GM12878 (cell line): Measurements from ENCODE around the gene SLIT1. TPM values are rescaled to one million over a fixed set of nuclear protein-coding genes. Genes with fewer than 3 reads are reported as not detected.

Experiments used
- ATAC-seq: fragments of 200-7000 bp; cut with Tn5 transposase; 3 replicates; pipeline ENCODE4 v1.9.1; 2020; ENCODE audit warnings: mild to moderate bottlenecking, moderate library complexity
- BruUV-seq: library from RNA; stranded (reverse); fragments of 400-500 nt; replicated peaks from 2 replicates; lab custom pipeline; 2021; lab: Mats Ljungman, UMichigan
- CTCF ChIA-PET: fragments of 300-600 bp; sonication (Branson Sonifier 250); formaldehyde crosslinking; extraction: SDS; loops from one replicate; lab custom pipeline; 2021; ENCODE audit warnings: inconsistent platforms; lab: Yijun Ruan, JAX
- POLR2A ChIA-PET: fragments of 350-600 bp; formaldehyde crosslinking; extraction: SDS; loops from one replicate; lab custom pipeline; 2021; ENCODE audit warnings: inconsistent platforms; lab: Charles Lee
- RAD21 ChIA-PET: fragments of 300-600 bp; sonication (Branson Sonifier 250); formaldehyde crosslinking; loops from one replicate; lab custom pipeline; 2023; ENCODE audit warnings: antibody characterized with exemption; ENCODE audit not compliant: unreplicated experiment; lab: Charles Lee
- SMC1A ChIA-PET: fragments of 300-600 bp; sonication (Branson Sonifier 250); formaldehyde crosslinking; loops from one replicate; lab custom pipeline; 2023; ENCODE audit not compliant: unreplicated experiment, uncharacterized antibody; lab: Charles Lee
- DNase-seq: peaks from one replicate; pipeline ENCODE4 v3.0.0-alpha.2; 2011; ENCODE audit warnings: low read depth, low spot score
- FAIRE-seq: peaks from 3 replicates; lab custom pipeline; 2011; peaks lifted over from hg19 to GRCh38; lab: Jason Lieb, UNC
- H2AFZ ChIP-seq: 2 replicates; pipeline ENCODE4 v1.6.0; 2011; ENCODE audit warnings: low read depth, low read length, control low read depth; ENCODE audit not compliant: control insufficient read depth
- H3K27ac ChIP-seq: 2 replicates; pipeline ENCODE4 v1.5.1; 2011; ENCODE audit warnings: control low read depth; ENCODE audit not compliant: control insufficient read depth, insufficient read depth
- H3K27me3 ChIP-seq, 2 experiments: replicated peaks in 1 of 2; 2 replicates each; pipeline versions ENCODE4 v1.6.0 to v1.6.1; 2011; ENCODE audit warnings: low read length in 1 of 2; ENCODE audit not compliant: control insufficient read depth in 2 of 2, insufficient read depth in 2 of 2
- H3K36me3 ChIP-seq, 2 experiments: 2 replicates each; pipeline ENCODE4 v1.5.1; 2011; ENCODE audit warnings: low read length in 1 of 2; ENCODE audit not compliant: control insufficient read depth in 2 of 2, insufficient read depth in 2 of 2
- H3K4me1 ChIP-seq: 2 replicates; pipeline ENCODE4 v1.6.1; 2011; ENCODE audit warnings: mild to moderate bottlenecking, low read length, moderate library complexity, mixed read lengths; ENCODE audit not compliant: control insufficient read depth, insufficient read depth
- H3K4me2 ChIP-seq: 2 replicates; pipeline ENCODE4 v1.6.0; 2011; ENCODE audit warnings: control low read depth; ENCODE audit not compliant: control insufficient read depth, insufficient read depth
- H3K4me3 ChIP-seq: fragments of 200-600 bp; sonication (generic); 2 replicates; pipeline ENCODE4 v1.5.1; 2016
- H3K79me2 ChIP-seq: 2 replicates; pipeline ENCODE4 v1.6.0; 2011; ENCODE audit warnings: low read length; ENCODE audit not compliant: control insufficient read depth, insufficient read depth
- H3K9ac ChIP-seq: 2 replicates; pipeline ENCODE4 v1.8.0; 2011; ENCODE audit warnings: low read length, control low read depth, mixed read lengths; ENCODE audit not compliant: control insufficient read depth, insufficient read depth
- H3K9me3 ChIP-seq: replicated peaks from 3 replicates; pipeline ENCODE4 v1.5.1; 2011; ENCODE audit warnings: mild to moderate bottlenecking, low read length; ENCODE audit not compliant: control insufficient read depth, insufficient read depth
- H4K20me1 ChIP-seq: 2 replicates; pipeline ENCODE4 v1.6.0; 2011; ENCODE audit not compliant: control insufficient read depth, insufficient read depth
- EP300 ChIP-seq, 2 experiments: fragments of 150-350 bp in 1 of 2; IDR thresholded peaks; 2 replicates each; pipeline ENCODE4 v1.6.1; 2011 to 2012; ENCODE audit warnings: low read depth in 2 of 2, low read length in 2 of 2, borderline replicate concordance in 1 of 2, improper control_type of control experiment in 1 of 2, inconsistent platforms in 1 of 2; ENCODE audit not compliant: control insufficient read depth in 1 of 2
- MYC ChIP-seq: IDR thresholded peaks from 2 replicates; pipeline ENCODE4 v1.6.1; 2011; ENCODE audit warnings: mild to moderate bottlenecking, low read length, moderate library complexity, inconsistent platforms; ENCODE audit not compliant: insufficient read depth, insufficient replicate concordance, insufficient read length, severe bottlenecking
- NFYB ChIP-seq: IDR thresholded peaks from 2 replicates; pipeline ENCODE4 v1.6.1; 2011; ENCODE audit warnings: low read depth, mild to moderate bottlenecking, low read length, improper control_type of control experiment, moderate library complexity; ENCODE audit not compliant: insufficient read depth
- TBL1XR1 ChIP-seq: IDR thresholded peaks from 2 replicates; pipeline ENCODE4 v1.6.1; 2012; ENCODE audit warnings: low read depth, low read length, improper control_type of control experiment
- WGBS: methylation state at CpG from one replicate; pipeline ENCODE4 v1.1.6; 2016; ENCODE audit warnings: low lambda C conversion rate; ENCODE audit not compliant: insufficient replicate concordance, insufficient coverage; ENCODE audit errors: missing lambda C conversion rate; 5-methylcytosine and 5-hydroxymethylcytosine counted together
- in situ Hi-C: fragments of 300-500 bp; cut with MboI; formaldehyde crosslinking; loops from 9 replicates; pipeline ENCODE4 v1.14.3; 2018; ENCODE audit warnings: mixed read lengths
- intact Hi-C: fragments of 100-400 bp; cut with micrococcal nuclease; formaldehyde crosslinking; loops from one replicate; pipeline ENCODE4 v1.14.2; 2022; ENCODE audit not compliant: unreplicated experiment
- polyA plus RNA-seq, 11 experiments: library from polyadenylated mRNA; depleted of rRNA in 4 of 11; unstranded in 6 of 11; stranded (reverse) in 5 of 11; fragments of >200 nt; fragmentation: Nextera tagmentation in 4 of 11; fragmentation: Illumina TruSeq in 1 of 11; extraction: Ambion mirVana in 4 of 11; extraction: Trizol in 1 of 11; gene quantifications; 1 replicate in 1 of 11; 2 replicates in 10 of 11; pipeline versions ENCODE4 v1.2.1 to v1.2.3, GENCODE V29; 2011 to 2016; ENCODE audit warnings: inconsistent platforms in 2 of 11, missing spikeins in 2 of 11, low read depth in 1 of 11
- total RNA-seq, 4 experiments: library from RNA; depleted of rRNA in 3 of 4; stranded (reverse); fragments of >200 nt in 3 of 4; fragmentation: Illumina TruSeq in 1 of 4; extraction: Trizol in 1 of 4; gene quantifications; 2 replicates each; pipeline versions ENCODE4 v1.2.1 to v1.2.3, GENCODE V29; 2013 to 2021
- TF ChIP-seq, protein P1 (sequence below): fragments of 150-350 bp; IDR thresholded peaks from 2 replicates; pipeline ENCODE4 v1.6.1; 2016; ENCODE audit warnings: low read depth, low read length

SLIT1 gene
- total and polyA plus RNA-seq, 10 of the 15 experiments (the other 5 are each of a cell fraction or from before 2014, with no cell fraction given), result 0.04 to 0.19 (median 0.06) TPM; not detected in 4

DNA sequence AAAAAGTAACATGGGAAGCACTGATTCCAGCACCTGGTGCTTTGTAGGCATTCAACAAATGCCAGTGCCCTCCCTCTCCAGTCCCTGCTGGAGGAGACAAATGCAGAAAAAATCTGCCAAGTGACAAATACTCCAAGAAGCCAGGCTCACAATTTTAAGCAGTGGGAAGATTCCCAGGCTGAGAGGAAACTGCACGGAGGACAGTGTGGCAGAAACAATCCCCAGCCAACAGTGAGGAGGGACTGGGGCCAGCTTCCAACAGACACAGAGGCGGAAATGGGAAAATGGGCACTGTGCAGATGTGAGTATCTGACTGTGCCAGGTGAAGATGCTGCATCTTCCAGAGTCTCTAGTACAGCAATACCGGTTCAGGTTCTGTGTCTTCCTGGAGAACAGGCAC lies 106.3 kb downstream of the SLIT1 start:
- H3K27me3 ChIP-seq, result peaks cover 0 to 4% of the 10 kb centered on the region in 2 experiments; a peak in 2 of 4 replicates
- POLR2A ChIA-PET, result no interaction called here
- no peaks in the 10 kb centered on the region for H4K20me1 ChIP-seq
- no peak overlapping the region for H3K27ac ChIP-seq
- H3K36me3 ChIP-seq, result no peaks in the 10 kb centered on the region
- no peak overlapping the region for H3K4me3 ChIP-seq
- ATAC-seq (no peak), DNase-seq (no peak), FAIRE-seq (no peak)
- in situ Hi-C loops (no loop called here), intact Hi-C loops (no loop called here)
- no peak overlapping the region for H3K4me2 ChIP-seq
- CTCF ChIA-PET, result interaction anchor here (1.2 to 19.9 kb wide), 5 partner anchors 9 to 125 kb away, joined by 3 to 651 read pairs (median 7); no protein-coding TSS in a partner anchor
- TF ChIP-seq, protein P1, sequence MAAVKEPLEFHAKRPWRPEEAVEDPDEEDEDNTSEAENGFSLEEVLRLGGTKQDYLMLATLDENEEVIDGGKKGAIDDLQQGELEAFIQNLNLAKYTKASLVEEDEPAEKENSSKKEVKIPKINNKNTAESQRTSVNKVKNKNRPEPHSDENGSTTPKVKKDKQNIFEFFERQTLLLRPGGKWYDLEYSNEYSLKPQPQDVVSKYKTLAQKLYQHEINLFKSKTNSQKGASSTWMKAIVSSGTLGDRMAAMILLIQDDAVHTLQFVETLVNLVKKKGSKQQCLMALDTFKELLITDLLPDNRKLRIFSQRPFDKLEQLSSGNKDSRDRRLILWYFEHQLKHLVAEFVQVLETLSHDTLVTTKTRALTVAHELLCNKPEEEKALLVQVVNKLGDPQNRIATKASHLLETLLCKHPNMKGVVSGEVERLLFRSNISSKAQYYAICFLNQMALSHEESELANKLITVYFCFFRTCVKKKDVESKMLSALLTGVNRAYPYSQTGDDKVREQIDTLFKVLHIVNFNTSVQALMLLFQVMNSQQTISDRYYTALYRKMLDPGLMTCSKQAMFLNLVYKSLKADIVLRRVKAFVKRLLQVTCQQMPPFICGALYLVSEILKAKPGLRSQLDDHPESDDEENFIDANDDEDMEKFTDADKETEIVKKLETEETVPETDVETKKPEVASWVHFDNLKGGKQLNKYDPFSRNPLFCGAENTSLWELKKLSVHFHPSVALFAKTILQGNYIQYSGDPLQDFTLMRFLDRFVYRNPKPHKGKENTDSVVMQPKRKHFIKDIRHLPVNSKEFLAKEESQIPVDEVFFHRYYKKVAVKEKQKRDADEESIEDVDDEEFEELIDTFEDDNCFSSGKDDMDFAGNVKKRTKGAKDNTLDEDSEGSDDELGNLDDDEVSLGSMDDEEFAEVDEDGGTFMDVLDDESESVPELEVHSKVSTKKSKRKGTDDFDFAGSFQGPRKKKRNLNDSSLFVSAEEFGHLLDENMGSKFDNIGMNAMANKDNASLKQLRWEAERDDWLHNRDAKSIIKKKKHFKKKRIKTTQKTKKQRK, result no peak
- no peak for TF ChIP-seq TBL1XR1
- no peak for TF ChIP-seq EP300 (IDR thresholded peaks at IDR 0.05; ENCODE audit: borderline replicate concordance in 1 of 2, control insufficient read depth in 1 of 2, low read depth in 2 of 2, low read length in 2 of 2)
- TF ChIP-seq NFYB, result no peak
- no peak for TF ChIP-seq MYC
- H3K4me1 ChIP-seq, result no peaks in the 10 kb centered on the region
- H3K9ac ChIP-seq, result no peak overlapping the region
- WGBS, result 20% methylated on average over 3 of the region's 3 CpGs
- H3K9me3 ChIP-seq, result no peaks in the 10 kb centered on the region
- H2AFZ ChIP-seq, result no peak overlapping the region
- BruUV-seq, result no TSS peak
- RAD21 ChIA-PET, result interaction anchor here (1.2 kb wide), 1 partner anchor 131 kb away, joined by 4 read pairs; no protein-coding TSS in a partner anchor
- SMC1A ChIA-PET, result interaction anchor here (1.1 kb wide), 1 partner anchor 135 kb away, joined by 3 read pairs; no protein-coding TSS in a partner anchor
- no peaks in the 10 kb centered on the region for H3K79me2 ChIP-seq
